AG09319 (cell line): Measurements from ENCODE around the gene SLC41A3.
"Not testable (repeated sequence)": the region's sequence is repeated elsewhere in the genome, so short reads cannot be mapped to it uniquely, and the experiment has no call there.

Experiments used
- DNase-seq: peaks from one replicate; pipeline ENCODE4 v3.0.0-alpha.2; 2010; ENCODE audit warnings: low read depth; ENCODE audit errors: extremely low read depth
- TF ChIP-seq, protein P1 (sequence below): IDR thresholded peaks from 2 replicates; pipeline ENCODE4 v1.5.1; 2011; ENCODE audit warnings: low read depth, mild to moderate bottlenecking, inconsistent platforms, low read length, moderate library complexity

Gene SLC41A3

GRCh38 chr3:126070146-126070545 is 13.8 kb downstream of the SLC41A3 start:
- DNase-seq = no peak
- TF ChIP-seq, protein P1, sequence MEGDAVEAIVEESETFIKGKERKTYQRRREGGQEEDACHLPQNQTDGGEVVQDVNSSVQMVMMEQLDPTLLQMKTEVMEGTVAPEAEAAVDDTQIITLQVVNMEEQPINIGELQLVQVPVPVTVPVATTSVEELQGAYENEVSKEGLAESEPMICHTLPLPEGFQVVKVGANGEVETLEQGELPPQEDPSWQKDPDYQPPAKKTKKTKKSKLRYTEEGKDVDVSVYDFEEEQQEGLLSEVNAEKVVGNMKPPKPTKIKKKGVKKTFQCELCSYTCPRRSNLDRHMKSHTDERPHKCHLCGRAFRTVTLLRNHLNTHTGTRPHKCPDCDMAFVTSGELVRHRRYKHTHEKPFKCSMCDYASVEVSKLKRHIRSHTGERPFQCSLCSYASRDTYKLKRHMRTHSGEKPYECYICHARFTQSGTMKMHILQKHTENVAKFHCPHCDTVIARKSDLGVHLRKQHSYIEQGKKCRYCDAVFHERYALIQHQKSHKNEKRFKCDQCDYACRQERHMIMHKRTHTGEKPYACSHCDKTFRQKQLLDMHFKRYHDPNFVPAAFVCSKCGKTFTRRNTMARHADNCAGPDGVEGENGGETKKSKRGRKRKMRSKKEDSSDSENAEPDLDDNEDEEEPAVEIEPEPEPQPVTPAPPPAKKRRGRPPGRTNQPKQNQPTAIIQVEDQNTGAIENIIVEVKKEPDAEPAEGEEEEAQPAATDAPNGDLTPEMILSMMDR = no peak

DNA sequence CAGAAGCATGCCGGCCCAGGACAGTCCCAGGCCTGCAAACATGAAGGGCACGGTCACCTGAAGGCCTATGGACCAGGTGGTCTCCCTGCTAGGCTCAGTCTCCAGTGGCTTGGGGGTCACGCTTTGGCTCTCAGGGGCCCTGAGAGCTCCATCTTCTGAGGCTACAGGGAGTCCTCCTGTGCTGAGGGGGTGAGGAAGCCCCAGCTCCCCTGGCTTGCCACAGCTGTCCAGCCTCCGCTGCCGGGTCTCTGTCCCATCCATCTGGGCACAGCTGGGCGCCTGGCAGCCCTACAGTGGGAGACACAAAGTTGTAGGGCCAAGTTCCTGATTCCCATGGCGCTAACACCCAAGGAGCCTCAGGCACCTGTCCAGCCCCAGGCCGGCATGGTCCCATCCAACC is 16.0 kb downstream of the SLC41A3 start:
- TF ChIP-seq, protein P1 = no peak
- DNase-seq = no peak

DNA sequence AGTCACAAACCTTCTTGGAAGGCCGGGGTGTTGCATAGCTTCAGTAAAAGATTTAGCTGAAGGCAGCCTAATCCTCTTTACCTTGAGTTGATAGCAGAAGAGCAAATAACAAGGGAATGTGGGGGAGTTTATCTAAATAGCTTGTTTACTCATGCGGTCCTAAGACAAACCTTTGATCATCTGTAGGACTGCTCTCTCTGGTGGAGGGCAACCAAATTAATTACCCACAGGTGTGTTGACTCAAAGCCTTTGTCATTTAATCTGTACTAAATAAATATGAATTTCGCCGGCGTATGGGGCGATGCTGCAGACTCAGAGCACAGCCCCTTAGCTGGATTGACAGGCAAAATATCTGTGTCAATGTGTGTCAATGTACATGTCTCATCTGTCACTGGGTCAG is 17.2 kb downstream of the SLC41A3 start:
- not testable (repeated sequence) for DNase-seq

GRCh38 chr3:126065876-126066275 is 18.0 kb downstream of the SLC41A3 start:
- TF ChIP-seq, protein P1 = no peak
- DNase-seq = no peak

- TF ChIP-seq, protein P1 = no peak
- DNase-seq = no peak
Observed at GRCh38 chr3:126064627-126065258, 19.2 kb downstream of the SLC41A3 start.

DNA sequence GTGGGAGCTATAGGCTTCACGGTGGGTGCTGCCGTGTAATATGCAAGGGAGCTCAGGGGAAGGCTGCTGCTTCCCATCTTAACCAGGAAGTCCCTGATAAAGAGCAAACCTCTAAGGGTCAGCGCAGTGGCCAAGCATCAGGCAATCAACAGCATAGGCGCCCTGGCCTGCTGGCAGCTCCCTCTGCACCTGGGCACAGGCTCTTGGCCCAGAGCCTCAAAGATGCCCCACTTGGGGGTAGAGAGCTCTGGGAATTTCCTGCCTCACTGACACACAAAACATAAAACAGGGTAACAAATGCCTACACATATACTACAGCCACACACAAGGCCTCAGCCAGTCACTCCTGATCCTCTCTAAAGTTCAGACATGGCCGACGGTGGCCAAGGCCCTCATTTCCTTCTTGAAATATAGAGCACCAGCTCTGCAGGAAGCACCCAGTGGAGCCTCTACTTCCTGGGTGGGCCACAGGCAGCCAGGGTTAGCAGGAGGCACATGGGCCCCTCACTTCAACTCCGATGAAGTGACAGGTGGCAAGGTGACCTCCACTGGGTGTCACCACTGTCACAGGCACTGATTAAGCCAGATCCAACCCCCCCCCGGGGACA is 20.5 kb downstream of the SLC41A3 start:
- DNase-seq = no peak
- TF ChIP-seq, protein P1 = no peak

GRCh38 chr3:126061301-126062032 is 22.5 kb downstream of the SLC41A3 start:
- no peak for DNase-seq
- TF ChIP-seq, protein P1 = no peak
